Ectodermal cell (in vitro differentiated cells): Measurements from ENCODE around the gene HSF5.

Source experiments
- H3K27ac ChIP-seq: 2 replicates; pipeline ENCODE4 v1.7.0; 2013; ENCODE audit warnings: mild to moderate bottlenecking, low read depth, low read length; ENCODE audit not compliant: insufficient read depth, poor library complexity, severe bottlenecking
- H3K27me3 ChIP-seq: 2 replicates; pipeline ENCODE4 v1.7.0; 2013; ENCODE audit warnings: mild to moderate bottlenecking, low read length; ENCODE audit not compliant: insufficient read depth, control insufficient read depth, poor library complexity, severe bottlenecking
- H3K36me3 ChIP-seq: one replicate; pipeline ENCODE4 v1.7.0; 2013; ENCODE audit warnings: low read length; ENCODE audit not compliant: control insufficient read depth, insufficient read depth
- H3K4me1 ChIP-seq: one replicate; pipeline ENCODE4 v1.7.0; 2013; ENCODE audit warnings: low read length; ENCODE audit not compliant: control insufficient read depth, insufficient read depth
- H3K4me3 ChIP-seq: 2 replicates; pipeline ENCODE4 v1.7.0; 2013; ENCODE audit warnings: low read depth, low read length, control low read depth; ENCODE audit not compliant: insufficient read depth
- H3K9me3 ChIP-seq: 2 replicates; pipeline ENCODE4 v1.7.0; 2013; ENCODE audit warnings: mild to moderate bottlenecking, low read length, moderate library complexity; ENCODE audit not compliant: control insufficient read depth
- WGBS, 2 experiments: methylation state at CpG; one replicate each; pipeline ENCODE4 v1.1.7; 2013; ENCODE audit warnings: missing lambda C conversion rate in 2 of 2; 5-methylcytosine and 5-hydroxymethylcytosine counted together

HSF5 gene

DNA sequence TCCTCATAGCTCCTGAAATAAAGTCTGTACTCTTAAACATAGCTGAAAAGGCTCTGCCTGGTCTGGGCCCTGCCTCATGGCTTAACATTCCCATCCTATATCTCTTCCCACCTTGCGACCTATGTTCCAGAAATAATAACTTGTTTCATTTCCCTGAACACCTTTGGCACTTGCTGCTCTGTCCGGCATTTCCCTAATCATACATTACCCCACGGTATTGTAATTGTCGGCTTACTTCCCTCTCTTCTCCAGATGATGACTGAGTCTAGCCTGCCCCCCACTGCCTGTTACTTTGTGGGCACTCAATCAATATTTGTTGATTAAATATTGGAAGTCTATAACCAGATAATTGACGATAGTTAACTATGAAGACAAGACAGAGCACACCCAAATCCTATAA is 113.0 kb downstream of the HSF5 start:
- Histone ChIP-seq H3K36me3 (no peaks in the 10 kb centered on the region), H3K27me3 (no peaks in the 10 kb centered on the region), H3K9me3 (no peaks in the 10 kb centered on the region), H3K4me3 (no peak overlapping the region), H3K4me1 (no peaks in the 10 kb centered on the region), H3K27ac (no peak overlapping the region)
- 94 to 97% methylated on average over 5 of the region's 5 CpGs for WGBS, 2 experiments

DNA sequence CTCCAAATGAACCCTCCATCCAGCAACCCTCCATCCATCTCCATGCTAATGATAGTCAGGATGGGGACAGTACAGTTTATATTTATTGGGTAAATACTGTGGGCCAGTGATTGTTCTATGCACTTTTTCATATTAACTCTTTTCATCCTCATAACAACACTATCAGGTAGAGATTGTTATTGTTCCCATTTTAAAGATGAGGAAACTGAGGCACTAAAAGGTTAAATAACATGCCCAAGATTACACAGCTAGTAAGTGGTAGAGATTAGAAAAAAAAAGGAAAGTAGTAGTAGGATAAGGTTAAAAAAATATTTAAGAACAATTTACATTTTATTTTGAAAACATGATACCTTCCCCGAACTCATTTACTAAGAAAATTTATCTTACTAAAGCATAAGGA is 114.3 kb downstream of the HSF5 start:
- H3K9me3 ChIP-seq: no peaks in the 10 kb centered on the region
- H3K4me1 ChIP-seq: no peaks in the 10 kb centered on the region
- WGBS, 2 experiments: 79 to 100% methylated on average over 1 of the region's 1 CpG
- no peak overlapping the region for H3K4me3 ChIP-seq
- H3K27me3 ChIP-seq: no peaks in the 10 kb centered on the region
- H3K27ac ChIP-seq: no peak overlapping the region
- no peaks in the 10 kb centered on the region for H3K36me3 ChIP-seq

DNA sequence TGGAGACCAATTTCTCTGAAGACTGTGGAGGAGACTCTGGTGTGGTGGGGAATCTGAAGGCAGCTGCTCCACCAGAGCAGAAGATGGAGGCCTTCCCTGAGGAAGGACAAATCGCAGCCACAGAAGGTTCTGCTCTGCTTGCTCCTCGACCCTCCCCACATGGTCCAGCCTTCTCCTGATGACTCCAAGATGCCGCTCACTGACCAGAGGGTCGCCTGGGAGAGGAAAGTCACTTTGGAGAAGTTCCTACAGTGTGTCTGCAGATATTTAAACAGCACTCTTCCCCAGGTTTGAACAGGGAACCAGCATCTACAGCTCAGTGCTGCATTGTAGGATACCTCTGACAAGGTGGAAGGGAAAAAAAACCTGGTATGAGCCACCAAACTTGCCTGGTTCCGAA is 115.2 kb downstream of the HSF5 start:
- Histone ChIP-seq H3K9me3 (no peaks in the 10 kb centered on the region), H3K27ac (no peak overlapping the region), H3K4me3 (no peak overlapping the region), H3K36me3 (no peaks in the 10 kb centered on the region), H3K4me1 (no peaks in the 10 kb centered on the region), H3K27me3 (no peaks in the 10 kb centered on the region)
- WGBS, 2 experiments: 96 to 98% methylated on average over 5 of the region's 5 CpGs

DNA sequence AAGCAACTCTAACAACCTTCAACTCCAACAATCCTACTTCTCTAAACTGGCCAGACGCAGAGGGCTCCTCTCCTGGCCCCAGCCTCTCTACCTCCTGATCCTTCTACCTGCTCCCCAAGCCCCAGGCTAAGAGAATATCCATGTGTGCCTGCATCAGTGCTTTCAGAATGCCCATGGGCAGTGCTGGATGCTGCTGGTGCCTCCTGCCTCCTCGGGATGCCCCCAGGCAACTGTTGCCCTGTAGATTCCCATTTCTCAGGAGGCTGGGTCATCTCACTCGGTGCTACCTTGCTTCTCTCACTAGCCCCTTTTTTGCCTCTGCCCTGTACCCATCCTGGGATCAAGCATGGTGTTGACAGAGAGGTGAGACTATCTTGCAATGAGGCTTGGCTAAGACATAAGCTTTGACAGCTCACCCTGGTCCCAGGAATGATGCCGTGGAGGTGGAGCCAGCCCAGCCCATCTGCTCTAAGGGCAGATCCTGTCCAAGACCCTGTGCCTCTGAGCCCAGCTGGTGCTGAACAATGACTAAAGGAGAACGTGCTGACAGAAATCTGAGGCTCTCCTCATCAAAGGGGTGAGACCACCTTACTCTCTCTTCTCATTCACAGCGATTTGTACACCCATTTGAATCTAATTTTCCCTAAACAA is 116.8 kb downstream of the HSF5 start:
- 90 to 91% methylated on average over 6 of the region's 6 CpGs for WGBS, 2 experiments
- Histone ChIP-seq H3K36me3 (no peaks in the 10 kb centered on the region), H3K4me1 (no peaks in the 10 kb centered on the region), H3K9me3 (no peaks in the 10 kb centered on the region), H3K27me3 (no peaks in the 10 kb centered on the region), H3K27ac (no peak overlapping the region), H3K4me3 (no peak overlapping the region)

DNA sequence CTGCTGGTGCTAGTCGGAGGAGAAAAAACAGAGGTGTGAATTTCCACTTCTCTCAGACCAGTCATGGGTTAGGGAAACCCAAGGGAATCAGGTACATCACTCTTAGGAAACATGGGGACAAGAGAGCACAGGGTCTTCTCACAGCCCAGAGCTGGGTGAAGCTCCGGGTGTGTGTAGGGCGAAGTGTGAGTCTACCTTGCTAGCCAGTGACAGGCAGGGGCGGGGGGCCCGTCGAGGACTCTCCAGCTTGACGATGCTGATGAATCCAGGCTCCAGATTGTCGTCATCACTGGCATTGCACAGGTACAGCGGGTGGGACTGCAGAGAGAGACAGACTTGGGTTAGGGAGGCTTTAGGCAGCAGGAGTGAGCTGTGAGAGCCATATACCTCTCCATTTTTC is 117.5 kb downstream of the HSF5 start:
- WGBS, 2 experiments: 97 to 98% methylated on average over 9 of the region's 9 CpGs
- H3K27ac ChIP-seq: no peak overlapping the region
- no peaks in the 10 kb centered on the region for H3K9me3 ChIP-seq
- no peaks in the 10 kb centered on the region for H3K27me3 ChIP-seq
- H3K4me3 ChIP-seq: no peak overlapping the region
- H3K4me1 ChIP-seq: no peaks in the 10 kb centered on the region
- H3K36me3 ChIP-seq: no peaks in the 10 kb centered on the region

DNA sequence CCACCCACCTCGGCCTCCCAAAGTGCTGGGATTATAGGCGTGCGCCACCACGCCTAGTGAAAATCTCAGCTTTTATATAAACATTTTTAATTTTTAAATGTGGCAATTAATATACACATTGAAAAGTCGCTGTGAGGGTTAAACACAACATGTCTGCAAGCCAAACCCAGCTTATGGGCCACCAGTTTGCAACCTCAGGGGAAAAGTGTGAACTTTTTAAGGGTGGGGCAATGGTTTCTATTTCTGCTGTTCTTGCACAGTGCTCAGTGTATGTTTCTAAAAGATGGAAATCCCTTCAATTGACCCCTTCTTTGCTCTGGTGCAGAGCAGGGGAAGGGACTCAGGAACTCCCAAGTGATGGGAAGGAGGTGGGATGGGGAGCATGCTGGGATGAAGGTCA is 117.9 kb downstream of the HSF5 start:
- no peaks in the 10 kb centered on the region for H3K36me3 ChIP-seq
- WGBS, 2 experiments: 93 to 94% methylated on average over 2 to 5 of the region's 5 CpGs
- H3K27ac ChIP-seq: no peak overlapping the region
- no peaks in the 10 kb centered on the region for H3K27me3 ChIP-seq
- no peaks in the 10 kb centered on the region for H3K9me3 ChIP-seq
- H3K4me1 ChIP-seq: no peaks in the 10 kb centered on the region
- no peak overlapping the region for H3K4me3 ChIP-seq
